Upper lobe of right lung (tissue), 1 donor: ENCODE data around the gene DHRS12. TPM values are rescaled to one million over a fixed set of nuclear protein-coding genes. Genes with fewer than 3 reads are reported as not detected.

Experiments
- ATAC-seq: fragments of 200-7000 bp; cut with Tn5 transposase; one replicate; pipeline ENCODE4 v1.9.1; 2020; ENCODE audit warnings: mild to moderate bottlenecking, moderate library complexity
- DNase-seq: peaks from one replicate; pipeline ENCODE4 v3.0.0-alpha.2; 2020
- H3K27ac ChIP-seq: fragments of 200-600 bp; one replicate; pipeline ENCODE4 v1.8.0; 2022
- H3K27me3 ChIP-seq: fragments of 200-600 bp; one replicate; pipeline ENCODE4 v1.8.0; 2022; ENCODE audit warnings: mild to moderate bottlenecking
- H3K36me3 ChIP-seq: fragments of 200-600 bp; one replicate; pipeline ENCODE4 v1.8.0; 2022
- H3K4me1 ChIP-seq: fragments of 200-600 bp; one replicate; pipeline ENCODE4 v1.8.0; 2022
- H3K4me3 ChIP-seq: fragments of 200-600 bp; one replicate; pipeline ENCODE4 v1.8.0; 2022; ENCODE audit warnings: mild to moderate bottlenecking
- H3K9me3 ChIP-seq: fragments of 200-600 bp; one replicate; pipeline ENCODE4 v1.8.0; 2022
- intact Hi-C: fragments of 100-400 bp; cut with DNase I; formaldehyde crosslinking; loops from one replicate; pipeline ENCODE4 v1.11.0; 2022
- total RNA-seq: library from RNA; stranded (reverse); fragmentation: NEBNext Ultra II Directional; extraction: Animal tissue kit (Norgen Biotek cat#: 25700); gene quantifications from one replicate; pipeline ENCODE4 v1.2.1, GENCODE V29; 2021
- TF ChIP-seq, protein P1 (sequence below): fragments of 200-600 bp; IDR thresholded peaks from one replicate; pipeline ENCODE4 v1.8.0; 2022; ENCODE audit warnings: antibody characterized with exemption
- donor health status: DM: no; HTN: yes; CAD: no; lungs with severe emphysema.

Gene DHRS12
- total RNA-seq, 1 donor from 2014 or later = 14.9 TPM

GRCh38 chr13:51776179-51776578, 27.8 kb downstream of the DHRS12 start:
- Histone ChIP-seq H3K9me3 (no peaks in the 10 kb centered on the region), H3K27me3 (no peaks in the 10 kb centered on the region), H3K4me1 (no peaks in the 10 kb centered on the region), H3K27ac (no peak overlapping the region), H3K4me3 (no peak overlapping the region), H3K36me3 (peaks cover 6% of the 10 kb centered on the region)
- intact Hi-C loops = no loop called here
- TF ChIP-seq, protein P1, sequence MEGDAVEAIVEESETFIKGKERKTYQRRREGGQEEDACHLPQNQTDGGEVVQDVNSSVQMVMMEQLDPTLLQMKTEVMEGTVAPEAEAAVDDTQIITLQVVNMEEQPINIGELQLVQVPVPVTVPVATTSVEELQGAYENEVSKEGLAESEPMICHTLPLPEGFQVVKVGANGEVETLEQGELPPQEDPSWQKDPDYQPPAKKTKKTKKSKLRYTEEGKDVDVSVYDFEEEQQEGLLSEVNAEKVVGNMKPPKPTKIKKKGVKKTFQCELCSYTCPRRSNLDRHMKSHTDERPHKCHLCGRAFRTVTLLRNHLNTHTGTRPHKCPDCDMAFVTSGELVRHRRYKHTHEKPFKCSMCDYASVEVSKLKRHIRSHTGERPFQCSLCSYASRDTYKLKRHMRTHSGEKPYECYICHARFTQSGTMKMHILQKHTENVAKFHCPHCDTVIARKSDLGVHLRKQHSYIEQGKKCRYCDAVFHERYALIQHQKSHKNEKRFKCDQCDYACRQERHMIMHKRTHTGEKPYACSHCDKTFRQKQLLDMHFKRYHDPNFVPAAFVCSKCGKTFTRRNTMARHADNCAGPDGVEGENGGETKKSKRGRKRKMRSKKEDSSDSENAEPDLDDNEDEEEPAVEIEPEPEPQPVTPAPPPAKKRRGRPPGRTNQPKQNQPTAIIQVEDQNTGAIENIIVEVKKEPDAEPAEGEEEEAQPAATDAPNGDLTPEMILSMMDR = no peak
- DNase-seq (no peak), ATAC-seq (no peak)

- Histone ChIP-seq H3K27me3 (no peaks in the 10 kb centered on the region), H3K36me3 (peaks cover 6% of the 10 kb centered on the region), H3K4me3 (no peak overlapping the region), H3K27ac (no peak overlapping the region), H3K4me1 (no peaks in the 10 kb centered on the region), H3K9me3 (no peaks in the 10 kb centered on the region)
- ATAC-seq = no peak
- no peak for DNase-seq
- intact Hi-C loops = no loop called here
- TF ChIP-seq, protein P1 = no peak
Observed at GRCh38 chr13:51773515-51773914, 30.4 kb downstream of the DHRS12 start.

DNA sequence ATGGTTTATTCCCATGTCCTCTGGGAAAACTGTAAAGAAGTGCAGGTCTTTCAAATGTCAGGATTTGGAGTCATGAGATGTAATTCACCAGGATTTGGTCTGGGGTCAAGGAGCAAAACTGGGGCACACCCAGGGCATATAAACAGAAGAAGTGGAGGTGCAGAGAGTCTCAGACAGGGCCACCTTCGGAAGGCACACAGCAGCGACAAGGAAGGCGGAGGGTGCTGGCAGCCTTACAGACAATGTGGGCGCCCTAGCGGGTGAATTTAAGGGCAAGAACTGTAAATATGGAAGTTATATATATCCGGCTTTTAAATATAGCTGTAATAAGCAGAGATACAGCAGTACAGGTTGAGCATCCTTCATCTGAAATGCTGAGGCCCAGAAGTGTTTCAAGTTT, 31.2 kb downstream of the DHRS12 start:
- no peaks in the 10 kb centered on the region for H3K27me3 ChIP-seq
- ATAC-seq (no peak), DNase-seq (no peak)
- no peaks in the 10 kb centered on the region for H3K9me3 ChIP-seq
- no peak overlapping the region for H3K4me3 ChIP-seq
- TF ChIP-seq, protein P1 = no peak
- intact Hi-C loops = no loop called here
- H3K36me3 ChIP-seq = peaks cover 6% of the 10 kb centered on the region
- no peaks in the 10 kb centered on the region for H3K4me1 ChIP-seq
- H3K27ac ChIP-seq = no peak overlapping the region

DNA sequence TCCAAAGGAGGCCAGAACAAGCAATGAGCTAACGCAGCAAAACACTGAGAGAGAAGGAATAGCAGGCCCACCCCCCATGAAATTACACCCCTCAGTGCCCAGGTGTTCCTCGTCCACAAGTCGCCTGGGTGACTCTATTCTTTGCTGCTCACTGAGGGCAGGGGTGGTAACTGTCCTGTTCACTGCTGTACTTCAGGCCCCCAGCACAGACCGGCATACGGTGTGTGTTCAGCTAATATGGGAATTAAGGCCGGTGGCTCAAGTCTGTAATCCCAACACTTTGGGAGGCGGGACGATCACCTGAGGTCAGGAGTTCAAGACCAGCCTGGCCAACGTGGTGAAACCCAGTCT, 31.9 kb downstream of the DHRS12 start:
- DNase-seq (no peak), ATAC-seq (no peak)
- H3K27me3 ChIP-seq = no peaks in the 10 kb centered on the region
- no peak overlapping the region for H3K4me3 ChIP-seq
- intact Hi-C loops = no loop called here
- H3K9me3 ChIP-seq = no peaks in the 10 kb centered on the region
- TF ChIP-seq, protein P1 = no peak
- H3K36me3 ChIP-seq = peaks cover 6% of the 10 kb centered on the region
- H3K4me1 ChIP-seq = no peaks in the 10 kb centered on the region
- no peak overlapping the region for H3K27ac ChIP-seq

DNA sequence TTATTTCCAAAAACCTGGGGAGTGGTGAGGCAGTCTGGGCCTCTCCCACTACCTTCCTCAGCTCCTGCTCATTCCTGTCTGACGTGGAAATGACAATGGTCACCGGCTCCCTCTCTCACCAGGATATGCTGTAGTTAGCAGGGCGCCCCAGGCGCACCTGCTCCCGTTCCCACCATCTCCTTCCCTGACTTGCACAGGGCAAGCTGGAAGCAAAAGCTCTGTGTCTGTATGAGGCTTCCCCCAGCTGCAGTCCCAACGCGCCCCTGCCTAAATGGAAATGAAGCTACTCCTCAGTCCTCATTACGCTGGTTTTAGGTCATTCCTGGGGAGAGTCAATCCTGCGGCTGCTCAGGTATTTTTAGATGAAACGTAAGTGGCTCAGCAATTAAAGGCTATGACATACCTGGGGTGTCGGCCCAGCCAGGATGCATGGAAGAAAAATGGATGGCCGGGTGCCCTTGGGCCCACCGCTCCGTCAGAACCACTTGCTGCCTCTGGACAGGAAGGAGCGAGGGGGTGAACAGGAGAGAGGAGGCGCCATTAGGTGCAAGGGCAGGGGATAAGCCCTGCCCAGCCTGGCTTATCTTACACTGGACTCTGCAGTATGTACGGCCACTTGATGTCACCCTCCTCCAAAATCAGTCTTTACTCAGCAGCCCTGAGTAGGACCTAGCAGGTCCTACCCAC, 32.4 kb downstream of the DHRS12 start:
- intact Hi-C loops = no loop called here
- TF ChIP-seq, protein P1 = no peak
- H3K27ac ChIP-seq = no peak overlapping the region
- no peak overlapping the region for H3K4me3 ChIP-seq
- no peaks in the 10 kb centered on the region for H3K9me3 ChIP-seq
- H3K36me3 ChIP-seq = peaks cover 6% of the 10 kb centered on the region
- DNase-seq (no peak), ATAC-seq (peak; percentile 67)
- H3K4me1 ChIP-seq = no peaks in the 10 kb centered on the region
- no peaks in the 10 kb centered on the region for H3K27me3 ChIP-seq
